ENCODE results near the gene DLGAP1. TPM values are rescaled to one million over a fixed set of nuclear protein-coding genes. Genes with fewer than 3 reads are reported as not detected.

DLGAP1 gene
- total RNA-seq, 1 experiment from 2014 or later, result 0.39 TPM

DNA sequence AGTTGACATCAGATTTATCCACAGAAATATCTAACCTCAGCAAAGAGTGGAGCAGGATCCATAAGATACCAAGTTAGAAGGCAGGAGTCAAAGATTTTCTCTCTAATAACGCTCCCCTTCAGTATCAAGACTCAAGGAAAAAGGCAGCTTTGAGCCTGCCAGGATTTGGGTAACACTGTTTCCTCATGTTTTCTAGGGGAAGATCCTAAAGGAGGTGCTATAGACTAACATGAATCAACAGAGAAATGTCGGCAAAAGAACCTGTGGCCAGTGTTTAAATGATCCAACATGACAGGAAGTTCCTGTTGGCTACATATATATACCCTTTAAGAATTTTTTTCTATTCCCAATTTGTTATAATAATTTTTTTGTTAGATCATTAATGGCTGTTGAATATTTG lies 602.8 kb downstream of the DLGAP1 start:
- RAD21 ChIA-PET (ENCODE audit: low non-redundant PET in 1 of 2, low total read pairs in 2 of 2, uncharacterized antibody in 2 of 2, unreplicated experiment in 2 of 2), result no interaction called here
- no peaks in the 10 kb centered on the region for H3K4me1 ChIP-seq (ENCODE audit: control insufficient read depth in 1 of 2, insufficient read depth in 2 of 2, low read length in 2 of 2)
- no peaks in the 10 kb centered on the region for H3K9me2 ChIP-seq (ENCODE audit: insufficient read depth)
- no TSS peak for BruUV-seq (replicated peaks)
- H3K4me2 ChIP-seq (ENCODE audit: low read length), result no peak overlapping the region
- H4K20me1 ChIP-seq (ENCODE audit: insufficient read depth), result no peaks in the 10 kb centered on the region
- H3K4me3 ChIP-seq (replicated peaks in 1 of 2; ENCODE audit: low read depth in 1 of 2, low read length in 2 of 2), result no peak overlapping the region
- H3K36me3 ChIP-seq (ENCODE audit: control insufficient read depth in 1 of 2, insufficient read depth in 2 of 2, low read length in 2 of 2), result no peaks in the 10 kb centered on the region
- H3K27ac ChIP-seq (ENCODE audit: low read depth, low read length), result no peak overlapping the region
- DNase-seq (ENCODE audit: low read depth, low spot score) (no peak), ATAC-seq (peak; percentile 64; the same call in 1 of the 2 replicates)
- no peak overlapping the region for H3K9ac ChIP-seq (ENCODE audit: low read length)
- CTCF ChIA-PET, result no interaction called here
- TF ChIP-seq RAD21 (IDR thresholded peaks at IDR 0.05; ENCODE audit: low read depth) (peak; percentile 11; the same call in 1 of the 2 replicates), EGR1 (IDR thresholded peaks at IDR 0.05; ENCODE audit: low read depth) (no peak), CBX3 (IDR thresholded peaks at IDR 0.05; ENCODE audit: low read depth) (no peak), SP1 (IDR thresholded peaks at IDR 0.05; ENCODE audit: low read depth) (no peak)
- TF ChIP-seq, protein P1, sequence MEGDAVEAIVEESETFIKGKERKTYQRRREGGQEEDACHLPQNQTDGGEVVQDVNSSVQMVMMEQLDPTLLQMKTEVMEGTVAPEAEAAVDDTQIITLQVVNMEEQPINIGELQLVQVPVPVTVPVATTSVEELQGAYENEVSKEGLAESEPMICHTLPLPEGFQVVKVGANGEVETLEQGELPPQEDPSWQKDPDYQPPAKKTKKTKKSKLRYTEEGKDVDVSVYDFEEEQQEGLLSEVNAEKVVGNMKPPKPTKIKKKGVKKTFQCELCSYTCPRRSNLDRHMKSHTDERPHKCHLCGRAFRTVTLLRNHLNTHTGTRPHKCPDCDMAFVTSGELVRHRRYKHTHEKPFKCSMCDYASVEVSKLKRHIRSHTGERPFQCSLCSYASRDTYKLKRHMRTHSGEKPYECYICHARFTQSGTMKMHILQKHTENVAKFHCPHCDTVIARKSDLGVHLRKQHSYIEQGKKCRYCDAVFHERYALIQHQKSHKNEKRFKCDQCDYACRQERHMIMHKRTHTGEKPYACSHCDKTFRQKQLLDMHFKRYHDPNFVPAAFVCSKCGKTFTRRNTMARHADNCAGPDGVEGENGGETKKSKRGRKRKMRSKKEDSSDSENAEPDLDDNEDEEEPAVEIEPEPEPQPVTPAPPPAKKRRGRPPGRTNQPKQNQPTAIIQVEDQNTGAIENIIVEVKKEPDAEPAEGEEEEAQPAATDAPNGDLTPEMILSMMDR (IDR thresholded peaks at IDR 0.05 in 2 of 3, conservative IDR thresholded peaks at IDR 0.05 in 1 of 3; ENCODE audit: borderline replicate concordance in 1 of 3, insufficient read depth in 1 of 3, low read depth in 2 of 3, low read length in 2 of 3), result peak in 2 of 3 experiments; percentile 6 to 33; a peak in 1 of 6 replicates
- no peaks in the 10 kb centered on the region for H3K9me3 ChIP-seq (ENCODE audit: control insufficient read depth in 1 of 2, insufficient read depth in 1 of 2, low read depth in 1 of 2, low read length in 2 of 2)
- peak overlapping the region; percentile 23 for H2AFZ ChIP-seq (ENCODE audit: low read depth, low read length, poor library complexity, severe bottlenecking)
- intact Hi-C loops (cut with micrococcal nuclease), result no loop called here
- no peaks in the 10 kb centered on the region for H3K27me3 ChIP-seq (ENCODE audit: insufficient read depth, low read length)
- POLR2A ChIA-PET, result no interaction called here
- no peaks in the 10 kb centered on the region for H3K79me2 ChIP-seq (ENCODE audit: insufficient read depth, low read length)

DNA sequence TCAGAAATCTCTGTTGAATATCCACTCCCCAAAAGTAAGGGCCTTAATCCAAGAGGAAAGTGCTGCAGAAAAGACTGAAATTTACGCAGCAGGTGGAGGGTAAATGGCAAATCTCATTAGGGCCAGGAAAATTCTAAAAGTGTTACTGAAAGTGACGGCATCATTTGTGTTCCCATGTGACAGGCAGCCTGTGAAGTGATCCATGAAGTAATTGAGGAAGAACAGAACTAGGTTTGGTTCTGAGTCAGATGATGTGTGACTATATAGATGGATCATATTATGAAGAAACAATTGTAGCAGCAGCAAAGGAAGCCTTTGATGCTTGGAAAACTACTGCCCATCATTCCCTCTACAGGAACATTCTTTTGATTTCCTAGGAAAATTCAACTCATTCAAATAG lies 603.9 kb downstream of the DLGAP1 start:
- no peak for DNase-seq (ENCODE audit: low read depth, low spot score)

More for the DNA sequence above, 603.9 kb downstream of the DLGAP1 start:
- Histone ChIP-seq H3K9me2 (ENCODE audit: insufficient read depth) (no peaks in the 10 kb centered on the region), H2AFZ (ENCODE audit: low read depth, low read length, poor library complexity, severe bottlenecking) (no peak overlapping the region), H3K9ac (ENCODE audit: low read length) (no peak overlapping the region), H3K4me3 (replicated peaks in 1 of 2; ENCODE audit: low read depth in 1 of 2, low read length in 2 of 2) (no peak overlapping the region), H3K27me3 (ENCODE audit: insufficient read depth, low read length) (no peaks in the 10 kb centered on the region), H3K36me3 (ENCODE audit: control insufficient read depth in 1 of 2, insufficient read depth in 2 of 2, low read length in 2 of 2) (no peaks in the 10 kb centered on the region), H3K27ac (ENCODE audit: low read depth, low read length) (no peak overlapping the region), H3K4me1 (ENCODE audit: control insufficient read depth in 1 of 2, insufficient read depth in 2 of 2, low read length in 2 of 2) (no peaks in the 10 kb centered on the region), H3K79me2 (ENCODE audit: insufficient read depth, low read length) (no peaks in the 10 kb centered on the region), H3K9me3 (ENCODE audit: control insufficient read depth in 1 of 2, insufficient read depth in 1 of 2, low read depth in 1 of 2, low read length in 2 of 2) (no peaks in the 10 kb centered on the region), H4K20me1 (ENCODE audit: insufficient read depth) (no peaks in the 10 kb centered on the region), H3K4me2 (ENCODE audit: low read length) (no peak overlapping the region)
- no TSS peak for BruUV-seq (replicated peaks)
- ATAC-seq, result no peak
- CTCF ChIA-PET, result no interaction called here
- RAD21 ChIA-PET (ENCODE audit: low non-redundant PET in 1 of 2, low total read pairs in 2 of 2, uncharacterized antibody in 2 of 2, unreplicated experiment in 2 of 2), result no interaction called here
- POLR2A ChIA-PET, result no interaction called here
- intact Hi-C loops (cut with micrococcal nuclease), result no loop called here
- TF ChIP-seq, protein P2, sequence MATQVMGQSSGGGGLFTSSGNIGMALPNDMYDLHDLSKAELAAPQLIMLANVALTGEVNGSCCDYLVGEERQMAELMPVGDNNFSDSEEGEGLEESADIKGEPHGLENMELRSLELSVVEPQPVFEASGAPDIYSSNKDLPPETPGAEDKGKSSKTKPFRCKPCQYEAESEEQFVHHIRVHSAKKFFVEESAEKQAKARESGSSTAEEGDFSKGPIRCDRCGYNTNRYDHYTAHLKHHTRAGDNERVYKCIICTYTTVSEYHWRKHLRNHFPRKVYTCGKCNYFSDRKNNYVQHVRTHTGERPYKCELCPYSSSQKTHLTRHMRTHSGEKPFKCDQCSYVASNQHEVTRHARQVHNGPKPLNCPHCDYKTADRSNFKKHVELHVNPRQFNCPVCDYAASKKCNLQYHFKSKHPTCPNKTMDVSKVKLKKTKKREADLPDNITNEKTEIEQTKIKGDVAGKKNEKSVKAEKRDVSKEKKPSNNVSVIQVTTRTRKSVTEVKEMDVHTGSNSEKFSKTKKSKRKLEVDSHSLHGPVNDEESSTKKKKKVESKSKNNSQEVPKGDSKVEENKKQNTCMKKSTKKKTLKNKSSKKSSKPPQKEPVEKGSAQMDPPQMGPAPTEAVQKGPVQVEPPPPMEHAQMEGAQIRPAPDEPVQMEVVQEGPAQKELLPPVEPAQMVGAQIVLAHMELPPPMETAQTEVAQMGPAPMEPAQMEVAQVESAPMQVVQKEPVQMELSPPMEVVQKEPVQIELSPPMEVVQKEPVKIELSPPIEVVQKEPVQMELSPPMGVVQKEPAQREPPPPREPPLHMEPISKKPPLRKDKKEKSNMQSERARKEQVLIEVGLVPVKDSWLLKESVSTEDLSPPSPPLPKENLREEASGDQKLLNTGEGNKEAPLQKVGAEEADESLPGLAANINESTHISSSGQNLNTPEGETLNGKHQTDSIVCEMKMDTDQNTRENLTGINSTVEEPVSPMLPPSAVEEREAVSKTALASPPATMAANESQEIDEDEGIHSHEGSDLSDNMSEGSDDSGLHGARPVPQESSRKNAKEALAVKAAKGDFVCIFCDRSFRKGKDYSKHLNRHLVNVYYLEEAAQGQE (IDR thresholded peaks at IDR 0.05; ENCODE audit: low read depth), result no peak
- TF ChIP-seq SRF (IDR thresholded peaks at IDR 0.05; ENCODE audit: low read depth) (no peak), JUND (IDR thresholded peaks at IDR 0.05) (no peak)

Measured in HCT116 (cell line).